GM19372 (cell line): ENCODE results near the gene OR4A16.

Experiments used
- ATAC-seq: cut with Tn5 transposase; IDR thresholded peaks from one replicate; pipeline ENCODE4 v1.9.1; 2021; ENCODE audit warnings: mild to moderate bottlenecking, low read depth, moderate library complexity; ENCODE audit not compliant: unreplicated experiment

OR4A16 gene

GRCh38 chr11:55342901-55343300 lies at the start of gene OR4A16:
Gene OR4A16 (plus strand): TSS chr11:55343201. CDS start chr11:55343201, 0 bp downstream.
- no peak for ATAC-seq

- no peak for ATAC-seq
Measured at GRCh38 chr11:55324500-55324899, 18.5 kb upstream of the OR4A16 start.

- no peak for ATAC-seq
Measured at GRCh38 chr11:55345306-55345705, 2.3 kb downstream of the OR4A16 start.

- no peak for ATAC-seq
Measured at GRCh38 chr11:55349032-55349431, 6.0 kb downstream of the OR4A16 start.

GRCh38 chr11:55357560-55358184 lies 14.7 kb downstream of the OR4A16 start:
- no peak for ATAC-seq

GRCh38 chr11:55367674-55368073 lies 24.7 kb downstream of the OR4A16 start, which contains the start of gene OR4A15:
Gene OR4A15 (plus strand): TSS chr11:55367974. CDS start chr11:55367974, 0 bp downstream.
- no peak for ATAC-seq
